IPS DF 4.7 (cell line): ENCODE data around the gene PRKCE.

Experiments used
- DNase-seq: peaks from one replicate; pipeline ENCODE4 v3.0.0-alpha.2; 2013; ENCODE audit warnings: low spot score; ENCODE audit errors: extremely low read depth

Gene PRKCE

DNA sequence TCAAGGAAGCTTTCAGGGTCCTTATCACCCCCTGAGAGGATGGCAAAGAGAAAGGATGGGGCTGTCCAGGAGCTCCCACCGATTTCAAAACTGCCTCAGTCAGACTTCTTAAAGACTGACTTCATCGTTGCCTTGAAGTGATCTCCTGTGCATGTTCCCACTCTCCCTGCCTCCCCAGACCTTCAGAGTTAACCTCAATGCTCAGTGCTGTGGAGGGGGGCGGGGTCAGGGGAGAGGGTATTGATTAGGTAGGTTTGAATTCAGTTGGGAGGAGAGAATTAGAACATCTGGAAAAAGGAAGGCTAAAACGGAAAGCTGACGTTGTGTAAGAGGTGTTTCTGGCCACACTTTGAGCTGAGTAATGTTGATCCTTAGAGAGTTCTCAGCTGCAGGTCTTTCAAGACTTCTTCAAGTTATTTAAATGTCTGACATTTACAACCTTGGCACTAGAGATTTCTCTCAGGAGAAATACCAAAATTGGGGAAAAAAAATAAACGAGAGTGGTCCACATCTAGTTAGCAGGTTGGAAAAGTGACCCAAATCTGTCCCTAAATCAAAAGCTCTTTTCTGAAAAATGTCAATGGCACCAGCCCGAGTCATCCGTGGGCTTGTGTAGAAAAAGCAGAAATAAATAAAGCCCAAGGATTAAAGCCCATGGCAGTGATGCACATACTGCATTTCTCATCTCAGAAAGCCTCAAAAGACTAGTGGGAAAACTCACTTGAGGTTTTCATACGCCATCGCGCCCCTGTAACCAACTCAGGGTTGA lies 511.0 kb downstream of the PRKCE start:
- no peak for DNase-seq

GRCh38 chr2:46163098-46163430 lies 511.6 kb downstream of the PRKCE start:
- DNase-seq, result no peak

DNA sequence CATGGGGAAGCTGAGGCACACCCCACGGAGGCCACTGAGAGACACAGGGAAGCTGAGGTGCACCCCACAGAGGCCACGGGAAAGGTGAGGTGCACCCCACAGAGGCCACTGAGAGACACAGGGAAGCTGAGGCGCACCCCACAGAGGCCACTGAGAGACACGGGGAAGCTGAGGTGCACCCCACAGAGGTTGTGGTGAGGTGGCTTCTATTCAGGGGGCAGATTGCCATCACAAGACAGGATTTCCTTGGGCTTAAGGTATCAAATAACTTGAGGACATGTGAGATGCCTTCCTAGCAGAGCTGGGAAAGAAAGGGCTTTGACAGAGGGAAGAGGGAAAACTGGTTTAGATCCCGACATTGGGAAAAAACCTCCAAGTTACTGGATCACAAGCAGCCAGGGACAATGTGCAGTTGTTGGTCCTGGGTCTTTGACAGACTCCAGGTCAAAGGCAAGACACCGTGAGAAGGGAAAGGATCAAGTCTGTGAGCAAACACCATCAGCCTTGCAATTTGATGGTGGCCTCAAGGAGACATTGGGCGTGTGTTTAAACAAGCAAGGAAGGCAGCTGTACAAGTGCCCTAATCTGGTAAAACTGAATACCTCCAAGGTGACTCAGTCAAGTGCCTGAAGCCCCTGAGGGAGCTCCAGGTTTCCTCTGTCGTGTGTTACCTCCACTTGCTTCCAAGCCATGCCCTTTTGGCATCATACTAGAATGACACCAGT lies 512.5 kb downstream of the PRKCE start:
- no peak for DNase-seq

- DNase-seq, result no peak
Observed at GRCh38 chr2:46164529-46165301, 513.2 kb downstream of the PRKCE start.

GRCh38 chr2:46165916-46166315 lies 514.4 kb downstream of the PRKCE start:
- DNase-seq, result no peak

- no peak for DNase-seq
Observed at GRCh38 chr2:46167406-46167805, 515.9 kb downstream of the PRKCE start.

- DNase-seq, result no peak
Observed at GRCh38 chr2:46167924-46168323, 516.4 kb downstream of the PRKCE start.

DNA sequence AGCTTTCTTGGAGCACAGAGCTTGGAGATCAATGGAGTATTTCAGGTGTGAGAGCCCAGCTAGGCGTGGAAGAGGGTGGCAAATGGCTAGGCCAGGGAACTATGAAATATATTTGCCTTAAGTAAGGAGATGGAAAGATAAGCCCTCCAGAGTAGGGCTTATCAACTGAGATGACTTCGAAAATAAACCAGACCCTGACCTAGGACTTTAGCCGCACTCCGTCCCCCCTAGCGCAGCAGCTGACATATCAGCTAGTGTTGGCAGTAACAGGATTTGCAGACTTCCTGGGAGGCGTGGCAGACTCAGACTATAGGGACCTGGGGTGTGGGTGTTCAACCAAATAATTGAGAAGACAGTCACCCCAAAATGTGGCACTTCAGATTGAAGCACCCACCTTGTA lies 518.0 kb downstream of the PRKCE start:
- no peak for DNase-seq

DNA sequence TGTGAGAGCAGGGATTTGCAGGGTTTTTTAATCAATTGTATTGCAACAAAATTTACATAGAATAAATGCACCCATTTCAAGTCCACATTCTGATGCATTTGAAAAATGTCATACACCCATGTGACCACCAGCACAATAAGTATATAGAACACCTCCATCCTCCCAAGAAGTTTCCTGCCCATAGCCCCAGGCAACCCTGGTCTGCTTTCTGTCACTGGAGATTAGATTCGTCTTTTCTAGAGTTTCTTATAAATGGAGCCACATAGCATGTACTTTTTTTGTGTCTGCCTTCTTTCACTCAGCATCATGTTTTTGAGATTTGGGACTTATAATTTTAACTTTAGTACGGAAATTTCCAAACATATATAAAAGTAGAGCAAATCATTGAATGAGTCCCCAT lies 518.6 kb downstream of the PRKCE start:
- no peak for DNase-seq

DNA sequence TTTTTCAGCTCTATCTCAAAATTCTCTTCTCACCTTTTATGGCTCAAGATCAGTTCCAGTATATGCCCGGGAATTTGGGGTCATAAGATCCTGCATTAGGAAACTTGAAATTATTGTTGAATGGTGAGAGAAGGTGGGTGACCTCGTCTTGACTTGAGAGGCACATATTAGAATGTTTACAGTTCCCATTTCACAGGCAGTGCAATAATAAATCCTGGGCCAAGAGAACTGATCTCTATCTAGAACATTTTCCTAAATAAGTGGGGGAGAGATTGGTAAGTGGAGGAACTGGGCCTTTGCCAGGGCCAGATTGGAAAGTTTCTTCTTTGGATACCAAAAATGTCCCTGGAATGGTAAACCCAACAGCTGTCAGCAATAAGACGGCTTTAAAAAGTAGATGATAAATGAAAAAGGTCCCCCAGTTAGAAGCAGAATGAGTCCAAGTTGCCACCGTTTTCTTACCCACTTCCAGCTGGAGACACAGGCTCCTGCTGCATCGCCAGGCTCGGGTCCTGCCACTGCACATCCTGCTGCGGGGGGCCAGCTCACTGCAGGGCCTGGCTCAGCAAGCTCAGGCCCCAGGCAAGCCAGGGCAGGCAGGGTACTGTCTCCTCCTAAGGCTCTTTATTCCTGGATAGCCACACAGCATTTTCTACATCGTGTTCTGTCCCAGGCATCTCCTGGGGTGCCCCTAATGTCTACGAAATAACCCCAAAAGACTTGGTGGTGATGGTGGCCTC lies 519.3 kb downstream of the PRKCE start:
- no peak for DNase-seq

DNA sequence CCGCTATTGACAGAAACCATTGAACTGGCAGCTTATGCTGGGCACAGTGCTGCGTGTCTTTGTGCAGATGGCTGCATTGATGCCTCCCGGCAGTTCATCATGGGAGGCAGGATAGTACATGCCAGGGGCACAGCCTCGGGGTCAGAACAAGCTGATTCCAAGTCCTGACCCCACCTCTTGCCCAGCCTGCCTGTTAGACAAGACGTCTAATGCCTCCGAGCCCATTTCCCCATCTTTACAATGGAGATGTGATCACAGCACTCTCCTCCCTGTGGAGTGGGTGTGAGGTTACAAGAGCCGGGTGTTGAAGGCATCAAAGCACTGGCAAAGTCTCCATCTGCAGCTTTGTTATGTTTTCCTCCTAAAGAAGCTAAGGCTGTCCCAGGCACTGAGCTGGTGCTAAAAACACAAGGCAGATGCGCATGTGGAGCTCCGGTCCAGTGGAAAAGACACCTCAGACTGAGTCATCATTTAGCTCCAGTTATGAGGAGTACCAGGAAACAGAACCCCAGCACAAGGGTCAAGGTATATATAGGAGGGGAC lies 520.0 kb downstream of the PRKCE start:
- DNase-seq, result no peak

DNA sequence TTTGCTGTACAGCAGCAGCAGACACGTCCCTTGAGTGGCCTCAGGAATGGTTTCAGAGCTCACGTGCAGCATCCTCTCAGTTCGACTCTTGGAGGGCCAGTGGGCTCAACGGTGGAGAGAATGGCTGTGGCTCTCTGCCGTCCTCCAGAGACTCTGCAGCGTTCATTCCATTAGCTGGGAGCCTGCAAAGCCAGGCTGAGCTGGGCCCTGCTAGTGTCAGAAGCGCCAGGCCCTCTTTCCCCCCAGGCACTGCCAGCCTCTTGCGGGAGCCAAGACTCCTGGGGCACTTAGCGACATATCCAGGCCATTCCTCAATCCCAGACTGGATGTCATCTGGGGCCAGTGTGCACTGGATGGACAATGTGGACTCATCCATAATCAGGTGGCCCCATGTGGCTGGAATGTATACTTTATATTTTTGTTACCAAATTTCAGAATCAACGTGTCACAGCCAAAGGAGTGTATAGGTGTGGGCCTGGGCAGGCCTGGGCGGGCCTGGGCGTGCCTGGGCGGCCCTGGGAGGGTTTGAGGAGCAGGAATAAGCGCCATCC lies 520.6 kb downstream of the PRKCE start:
- DNase-seq, result no peak

DNA sequence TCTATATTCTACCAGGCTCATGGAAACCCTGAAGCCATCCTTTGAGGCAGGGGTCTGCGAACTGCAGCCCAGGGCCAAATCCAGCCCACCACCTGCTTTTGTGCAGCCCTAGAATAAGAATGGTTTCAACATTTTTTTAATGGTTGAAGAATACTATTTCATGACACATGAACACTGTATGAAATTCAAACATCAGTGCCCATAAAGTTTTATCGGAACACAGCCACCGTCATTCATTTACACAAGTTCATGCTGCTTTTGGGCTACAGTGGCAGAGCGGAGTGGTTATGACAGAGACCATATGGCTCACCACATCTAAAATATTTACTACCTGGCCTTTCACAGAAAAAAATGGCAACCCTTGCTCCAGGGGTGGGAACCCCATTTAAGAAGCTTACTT lies 521.6 kb downstream of the PRKCE start:
- DNase-seq, result no peak

GRCh38 chr2:46173636-46174250 lies 522.3 kb downstream of the PRKCE start:
- DNase-seq, result no peak

DNA sequence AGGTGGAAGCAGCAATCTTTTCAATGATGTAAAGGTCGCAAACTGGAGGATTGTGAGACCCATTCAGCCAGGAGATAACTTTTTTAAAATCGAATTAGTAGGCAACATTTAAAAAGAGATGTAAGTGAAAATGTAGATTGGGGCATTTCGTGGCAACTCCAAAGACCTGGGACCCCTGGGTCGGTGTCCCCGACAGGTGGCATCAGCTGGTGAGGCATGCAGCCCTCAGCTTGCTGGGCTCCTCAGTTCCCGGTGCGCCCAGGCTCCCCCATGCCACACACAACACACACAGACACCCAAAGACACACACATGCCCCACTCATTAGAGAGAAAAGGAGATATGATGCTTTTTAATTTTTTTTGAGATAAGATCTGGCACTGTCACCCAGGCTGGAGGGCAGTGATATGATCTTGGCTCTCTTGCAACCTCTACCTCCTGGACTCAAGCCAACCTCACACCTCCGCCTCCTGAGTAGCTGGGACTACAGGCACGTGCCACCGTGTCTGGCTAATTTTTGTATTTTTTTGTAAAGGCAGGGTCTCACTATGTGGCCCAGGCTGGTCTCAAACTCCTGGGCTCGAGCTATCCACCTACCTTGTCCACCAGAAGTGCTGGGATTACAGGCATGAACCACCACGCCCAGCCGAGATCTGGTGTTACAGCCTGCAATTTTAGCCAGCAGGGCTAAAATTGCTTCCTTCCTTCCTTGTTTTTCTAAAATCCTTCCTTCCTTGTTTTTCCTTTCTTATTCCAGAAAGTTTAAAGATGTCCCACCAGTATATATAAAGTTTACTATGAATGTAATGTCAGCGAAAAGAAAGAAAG lies 523.1 kb downstream of the PRKCE start:
- DNase-seq, result no peak

GRCh38 chr2:46175419-46175818 lies 523.9 kb downstream of the PRKCE start:
- no peak for DNase-seq

- no peak for DNase-seq
Observed at GRCh38 chr2:46177461-46178089, 526.1 kb downstream of the PRKCE start.

- DNase-seq, result no peak
Observed at GRCh38 chr2:46179037-46179621, 527.7 kb downstream of the PRKCE start.

- DNase-seq, result no peak
Observed at GRCh38 chr2:46180189-46180588, 528.7 kb downstream of the PRKCE start.
